ENCODE measurements around the gene EPB41L3. TPM values are rescaled to one million over a fixed set of nuclear protein-coding genes. Genes with fewer than 3 reads are reported as not detected.

EPB41L3 gene
- total RNA-seq, 4 donors from 2014 or later: 32.0 to 60.6 (median 41.8) TPM

DNA sequence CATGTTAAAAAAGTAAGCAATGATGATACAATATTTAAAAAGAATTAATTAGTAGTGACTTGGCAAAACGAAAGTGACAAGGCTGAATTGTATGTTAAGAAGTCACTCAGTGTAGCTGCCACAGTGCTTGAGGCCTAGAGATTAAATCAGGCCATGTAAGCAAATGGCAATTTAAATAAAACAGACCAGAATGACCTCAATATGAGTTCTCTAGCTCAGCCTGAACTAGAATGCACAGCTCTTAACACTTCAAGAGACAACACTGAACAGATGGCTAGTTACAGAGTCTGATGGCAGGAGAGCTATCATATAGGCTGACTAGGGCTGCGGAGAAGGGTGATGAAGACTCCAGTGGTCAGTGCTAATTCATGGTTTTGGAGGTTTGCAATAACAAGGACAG is 130.3 kb downstream of the EPB41L3 start:
- Histone ChIP-seq H3K27me3 (no peaks in the 10 kb centered on the region), H3K27ac (replicated peaks in 1 of 4) (no peak overlapping the region), H3K4me1 (peaks cover 0 to 3% (median 0%) of the 10 kb centered on the region in 4 donors), H3K4me3 (no peak overlapping the region), H3K36me3 (peaks cover 0 to 5% (median 0%) of the 10 kb centered on the region in 4 donors), H3K9me3 (no peaks in the 10 kb centered on the region)
- WGBS: 81% methylated on average over 2 of the region's 2 CpGs
- TF ChIP-seq EP300 (IDR thresholded peaks at IDR 0.05) (no peak), POLR2A (IDR thresholded peaks at IDR 0.05; ENCODE audit: low read depth) (no peak), POLR2AphosphoS5 (IDR thresholded peaks at IDR 0.05) (no peak)
- TF ChIP-seq, protein P1, sequence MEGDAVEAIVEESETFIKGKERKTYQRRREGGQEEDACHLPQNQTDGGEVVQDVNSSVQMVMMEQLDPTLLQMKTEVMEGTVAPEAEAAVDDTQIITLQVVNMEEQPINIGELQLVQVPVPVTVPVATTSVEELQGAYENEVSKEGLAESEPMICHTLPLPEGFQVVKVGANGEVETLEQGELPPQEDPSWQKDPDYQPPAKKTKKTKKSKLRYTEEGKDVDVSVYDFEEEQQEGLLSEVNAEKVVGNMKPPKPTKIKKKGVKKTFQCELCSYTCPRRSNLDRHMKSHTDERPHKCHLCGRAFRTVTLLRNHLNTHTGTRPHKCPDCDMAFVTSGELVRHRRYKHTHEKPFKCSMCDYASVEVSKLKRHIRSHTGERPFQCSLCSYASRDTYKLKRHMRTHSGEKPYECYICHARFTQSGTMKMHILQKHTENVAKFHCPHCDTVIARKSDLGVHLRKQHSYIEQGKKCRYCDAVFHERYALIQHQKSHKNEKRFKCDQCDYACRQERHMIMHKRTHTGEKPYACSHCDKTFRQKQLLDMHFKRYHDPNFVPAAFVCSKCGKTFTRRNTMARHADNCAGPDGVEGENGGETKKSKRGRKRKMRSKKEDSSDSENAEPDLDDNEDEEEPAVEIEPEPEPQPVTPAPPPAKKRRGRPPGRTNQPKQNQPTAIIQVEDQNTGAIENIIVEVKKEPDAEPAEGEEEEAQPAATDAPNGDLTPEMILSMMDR (IDR thresholded peaks at IDR 0.05): no peak
- DNase-seq (ENCODE audit: extremely low spot score): no peak
- intact Hi-C loops (cut with DNase I): no loop called here

DNA sequence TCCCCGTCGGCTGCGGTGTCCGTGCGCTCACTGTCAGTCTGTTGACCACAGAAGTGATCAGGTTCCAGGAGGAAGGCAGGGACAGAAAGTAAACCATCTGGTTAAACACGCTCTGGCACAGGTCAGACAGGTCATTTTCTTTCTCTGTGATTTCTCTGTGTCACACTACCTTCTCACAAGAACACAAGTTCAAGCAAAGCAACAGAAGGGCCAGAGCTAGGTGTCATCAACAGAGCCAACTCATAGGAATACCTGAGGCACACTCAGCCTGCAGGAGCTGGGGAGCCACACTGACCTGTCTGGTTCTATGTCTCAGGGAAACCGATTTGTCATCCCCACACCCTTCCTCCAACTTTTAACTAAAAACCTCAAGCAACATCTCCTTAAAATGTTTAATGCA is 133.2 kb downstream of the EPB41L3 start:
- no peaks in the 10 kb centered on the region for H3K9me3 ChIP-seq
- intact Hi-C loops (cut with DNase I): no loop called here
- 82% methylated on average over 6 of the region's 7 CpGs for WGBS
- H3K36me3 ChIP-seq: peaks cover 0 to 6% (median 0%) of the 10 kb centered on the region in 4 donors
- H3K27me3 ChIP-seq: no peaks in the 10 kb centered on the region
- TF ChIP-seq EP300 (IDR thresholded peaks at IDR 0.05): no peak
- TF ChIP-seq POLR2AphosphoS5 (IDR thresholded peaks at IDR 0.05): no peak
- no peak for TF ChIP-seq POLR2A (IDR thresholded peaks at IDR 0.05; ENCODE audit: low read depth)
- TF ChIP-seq, protein P1 (IDR thresholded peaks at IDR 0.05): no peak
- H3K4me1 ChIP-seq: no peaks in the 10 kb centered on the region
- no peak overlapping the region for H3K4me3 ChIP-seq
- H3K27ac ChIP-seq (replicated peaks in 1 of 4): no peak overlapping the region
- no peak for DNase-seq (ENCODE audit: extremely low spot score)

DNA sequence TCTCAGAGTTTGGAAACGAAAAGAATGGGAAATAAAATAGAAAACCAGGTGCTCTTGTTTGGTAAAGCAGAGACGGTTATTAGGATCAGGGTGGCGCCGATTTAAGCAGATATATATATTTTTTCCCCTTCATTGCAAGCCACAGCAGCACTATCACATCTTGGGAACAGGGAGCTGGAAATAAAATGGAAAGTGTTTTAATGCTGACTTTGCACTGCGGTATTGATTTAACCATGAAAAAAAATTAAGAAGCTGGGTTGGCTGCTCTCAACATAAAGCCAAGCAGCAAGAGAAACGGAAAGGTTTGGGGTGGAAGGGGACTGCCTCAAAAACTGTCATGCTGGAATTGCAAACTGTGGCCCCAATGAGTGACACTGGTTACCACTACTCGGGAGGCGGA is 145.5 kb downstream of the EPB41L3 start:
- DNase-seq (ENCODE audit: extremely low spot score): no peak
- H3K4me3 ChIP-seq: no peak overlapping the region
- H3K27ac ChIP-seq (replicated peaks in 1 of 4): no peak overlapping the region
- TF ChIP-seq EP300 (IDR thresholded peaks at IDR 0.05) (no peak), POLR2A (IDR thresholded peaks at IDR 0.05; ENCODE audit: low read depth) (no peak)
- TF ChIP-seq, protein P1 (IDR thresholded peaks at IDR 0.05): no peak
- no peaks in the 10 kb centered on the region for H3K9me3 ChIP-seq
- H3K36me3 ChIP-seq: peaks cover 0 to 41% (median 11%) of the 10 kb centered on the region in 4 donors
- no peaks in the 10 kb centered on the region for H3K4me1 ChIP-seq
- intact Hi-C loops (cut with DNase I): no loop called here
- no peaks in the 10 kb centered on the region for H3K27me3 ChIP-seq
- WGBS: 89% methylated on average over 8 of the region's 8 CpGs

DNA sequence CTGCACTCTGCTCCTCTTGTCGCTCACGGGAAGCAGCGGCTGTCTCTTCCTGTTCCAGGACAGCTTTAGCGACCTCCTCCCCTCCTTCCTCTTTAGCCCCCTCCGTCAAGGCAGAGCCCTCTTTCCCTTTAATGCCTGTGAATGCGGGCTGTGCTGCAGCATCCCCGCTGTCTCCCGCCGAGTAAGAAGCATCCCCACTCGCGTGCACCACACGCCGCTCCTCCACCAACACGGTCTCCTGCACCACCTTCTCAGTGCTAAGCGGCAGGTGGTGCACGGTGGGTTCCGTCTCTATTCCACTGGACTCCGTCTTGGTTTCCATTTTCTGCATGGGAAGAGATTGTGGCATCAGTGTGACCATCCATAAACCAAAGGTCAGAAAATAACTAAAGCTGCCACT is 146.7 kb downstream of the EPB41L3 start:
- DNase-seq (ENCODE audit: extremely low spot score): no peak
- Histone ChIP-seq H3K9me3 (no peaks in the 10 kb centered on the region), H3K36me3 (peaks cover 0 to 41% (median 11%) of the 10 kb centered on the region in 4 donors), H3K4me1 (no peaks in the 10 kb centered on the region), H3K4me3 (no peak overlapping the region), H3K27me3 (no peaks in the 10 kb centered on the region), H3K27ac (replicated peaks in 1 of 4) (no peak overlapping the region)
- WGBS: 94% methylated on average over 18 of the region's 18 CpGs
- intact Hi-C loops (cut with DNase I): no loop called here
- TF ChIP-seq EP300 (IDR thresholded peaks at IDR 0.05) (no peak), POLR2AphosphoS5 (IDR thresholded peaks at IDR 0.05) (no peak), POLR2A (IDR thresholded peaks at IDR 0.05; ENCODE audit: low read depth) (no peak)

DNA sequence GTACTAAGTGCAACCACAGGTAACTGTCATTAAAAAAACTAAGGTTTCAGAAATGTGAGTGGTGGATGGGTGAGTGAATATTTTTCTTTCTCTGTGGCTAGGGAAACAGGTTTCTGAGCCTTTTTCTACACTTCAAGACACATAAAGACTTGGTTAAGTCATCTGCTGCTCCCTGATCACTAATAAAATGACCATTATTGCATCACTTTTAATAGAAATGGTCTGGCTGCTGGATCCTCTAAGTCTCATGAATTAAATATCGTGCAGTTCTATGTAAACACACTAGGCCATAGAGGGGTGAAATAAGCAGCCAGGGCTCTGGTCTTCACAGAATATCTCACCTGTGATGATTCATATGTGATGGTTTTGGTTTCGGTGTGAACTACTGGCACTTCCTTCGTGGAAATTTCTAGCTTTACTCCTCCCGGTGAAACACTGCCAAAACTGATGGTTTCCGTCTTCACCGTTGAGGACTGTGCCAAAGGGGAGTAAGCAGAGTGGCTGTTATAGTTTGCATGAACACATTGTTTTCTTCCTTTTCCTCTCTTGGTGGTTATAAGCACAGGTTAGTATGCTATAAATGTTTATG is 147.8 kb downstream of the EPB41L3 start:
- TF ChIP-seq, protein P1 (IDR thresholded peaks at IDR 0.05): no peak
- TF ChIP-seq EP300 (IDR thresholded peaks at IDR 0.05) (no peak), POLR2A (IDR thresholded peaks at IDR 0.05; ENCODE audit: low read depth) (no peak), POLR2AphosphoS5 (IDR thresholded peaks at IDR 0.05) (no peak)
- Histone ChIP-seq H3K27me3 (no peaks in the 10 kb centered on the region), H3K4me3 (no peak overlapping the region), H3K27ac (replicated peaks in 1 of 4) (no peak overlapping the region), H3K4me1 (no peaks in the 10 kb centered on the region), H3K9me3 (no peaks in the 10 kb centered on the region), H3K36me3 (peaks cover 0 to 41% (median 11%) of the 10 kb centered on the region in 4 donors)
- WGBS: 71% methylated on average over 6 of the region's 6 CpGs
- intact Hi-C loops (cut with DNase I): no loop called here
- no peak for DNase-seq (ENCODE audit: extremely low spot score)

Data from esophagus muscularis mucosa (tissue), 4 donors.